ENCODE measurements around the gene MRE11.
"Not testable (repeated sequence)": the region's sequence is repeated elsewhere in the genome, so short reads cannot be mapped to it uniquely, and the experiment has no call there.

Gene MRE11

DNA sequence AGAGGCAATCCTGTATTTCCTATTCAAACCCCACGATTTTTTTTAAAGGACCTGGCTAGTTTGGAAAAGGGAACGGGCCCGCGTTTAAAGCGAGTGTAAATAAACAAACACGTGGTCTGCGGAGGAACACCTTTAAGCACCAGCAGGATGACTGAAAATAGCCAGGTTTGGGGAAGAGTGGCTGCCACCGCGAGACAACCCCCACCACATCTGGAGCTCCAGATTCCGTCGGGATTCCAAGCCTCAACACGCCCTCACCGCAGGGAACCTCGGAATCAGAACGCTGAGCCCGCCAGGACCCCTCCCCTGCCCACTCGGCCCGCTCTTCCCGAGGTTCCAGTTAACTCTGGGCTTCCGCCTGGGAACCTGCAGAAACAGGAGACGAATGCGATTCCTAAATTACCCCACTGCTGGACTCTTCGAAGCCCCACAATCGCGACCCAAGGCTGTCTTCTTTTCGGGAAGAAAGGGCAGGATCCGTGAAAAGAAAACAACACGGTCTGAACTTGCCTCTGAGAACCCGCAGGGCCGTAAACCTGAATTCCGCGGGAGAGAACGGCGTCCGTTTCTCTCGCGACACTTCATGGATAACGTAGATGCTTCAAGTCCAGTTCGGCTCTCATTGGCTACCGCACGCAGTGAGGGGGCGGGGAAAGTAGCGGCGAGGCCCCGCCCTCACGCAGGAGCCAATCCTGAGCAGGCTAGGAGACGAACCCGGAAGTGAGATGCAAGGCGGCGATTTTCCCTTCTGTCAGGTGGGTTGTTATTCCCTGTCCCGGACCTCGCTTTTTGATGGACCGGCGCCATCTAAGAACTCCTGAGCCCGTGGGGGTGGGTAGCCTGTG lies at the start of gene MRE11, which contains the start of gene ANKRD49:
Gene MRE11, minus strand, starts transcription at position 564 of the 845 bp plus-strand sequence. CDS start 1,043 bp downstream, outside the sequence.
Gene ANKRD49, plus strand, starts transcription at position 704 of the 845 bp plus-strand sequence. CDS start 2,710 bp downstream, outside the sequence.
- peak; percentile 95 to 97 for DNase-seq

DNA sequence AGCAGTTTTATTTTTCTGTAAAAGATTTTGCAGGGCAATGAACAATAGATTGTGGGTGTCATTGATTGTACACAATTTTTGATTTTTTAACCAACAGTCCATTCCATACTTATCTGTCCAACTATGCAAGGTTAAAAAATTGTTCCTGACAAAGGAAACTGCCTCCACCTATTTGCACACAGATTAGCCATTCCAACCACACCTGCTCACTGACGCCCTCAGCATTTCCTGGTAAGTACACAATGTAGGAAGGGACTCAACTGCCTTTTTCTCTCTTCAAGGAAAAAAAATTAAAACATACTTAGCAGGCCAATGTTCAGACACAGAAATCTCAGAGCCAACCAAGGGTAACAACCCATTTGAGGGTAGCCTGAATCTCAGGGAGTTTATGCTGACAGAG lies 45.8 kb upstream of the MRE11 start:
- DNase-seq, result no peak

DNA sequence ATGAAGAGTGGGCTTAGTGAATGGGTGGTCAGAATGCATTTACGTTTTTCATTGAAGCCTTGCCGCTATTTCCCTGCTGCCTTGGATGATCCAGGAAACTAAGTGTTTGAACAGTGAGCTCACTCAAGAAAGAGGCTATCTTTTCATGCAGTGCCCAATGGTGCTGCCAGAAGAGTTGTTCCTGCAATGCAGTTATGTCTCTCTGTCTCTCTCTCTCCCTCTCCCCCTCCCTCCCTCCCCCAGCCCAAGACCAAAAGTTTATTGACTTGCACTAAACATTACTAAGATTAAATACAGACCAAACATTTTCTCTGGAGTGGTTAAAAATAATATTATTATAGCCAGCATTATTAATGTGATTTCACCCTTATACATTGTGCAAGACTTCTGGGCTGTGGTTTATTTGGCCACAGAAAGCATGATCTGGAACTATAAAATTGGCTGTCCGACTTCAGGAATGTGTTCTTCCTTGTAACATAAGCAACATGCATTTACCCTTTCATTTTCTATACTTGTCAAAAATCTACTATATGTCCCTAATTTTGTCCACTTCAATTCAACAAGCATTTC lies 43.5 kb upstream of the MRE11 start:
- no peak for DNase-seq

DNA sequence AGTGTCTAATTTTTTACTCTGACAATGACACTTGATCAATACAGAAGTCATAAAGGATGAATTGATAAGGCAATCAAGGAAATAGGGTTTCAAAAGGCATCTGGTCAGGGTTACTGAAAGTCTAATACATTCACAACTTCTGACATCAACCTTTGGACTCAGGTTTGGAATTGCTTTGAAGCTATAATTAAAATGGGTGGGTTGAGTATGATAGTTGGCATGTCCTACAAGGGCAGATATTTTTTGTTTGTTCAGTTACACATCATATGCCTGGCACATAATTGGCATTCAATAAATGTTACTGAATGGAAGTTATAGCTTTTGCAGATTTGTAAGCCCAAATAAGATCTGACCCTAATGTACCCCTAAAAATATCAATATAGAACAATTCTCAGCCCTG lies 42.7 kb upstream of the MRE11 start:
- no peak for DNase-seq

DNA sequence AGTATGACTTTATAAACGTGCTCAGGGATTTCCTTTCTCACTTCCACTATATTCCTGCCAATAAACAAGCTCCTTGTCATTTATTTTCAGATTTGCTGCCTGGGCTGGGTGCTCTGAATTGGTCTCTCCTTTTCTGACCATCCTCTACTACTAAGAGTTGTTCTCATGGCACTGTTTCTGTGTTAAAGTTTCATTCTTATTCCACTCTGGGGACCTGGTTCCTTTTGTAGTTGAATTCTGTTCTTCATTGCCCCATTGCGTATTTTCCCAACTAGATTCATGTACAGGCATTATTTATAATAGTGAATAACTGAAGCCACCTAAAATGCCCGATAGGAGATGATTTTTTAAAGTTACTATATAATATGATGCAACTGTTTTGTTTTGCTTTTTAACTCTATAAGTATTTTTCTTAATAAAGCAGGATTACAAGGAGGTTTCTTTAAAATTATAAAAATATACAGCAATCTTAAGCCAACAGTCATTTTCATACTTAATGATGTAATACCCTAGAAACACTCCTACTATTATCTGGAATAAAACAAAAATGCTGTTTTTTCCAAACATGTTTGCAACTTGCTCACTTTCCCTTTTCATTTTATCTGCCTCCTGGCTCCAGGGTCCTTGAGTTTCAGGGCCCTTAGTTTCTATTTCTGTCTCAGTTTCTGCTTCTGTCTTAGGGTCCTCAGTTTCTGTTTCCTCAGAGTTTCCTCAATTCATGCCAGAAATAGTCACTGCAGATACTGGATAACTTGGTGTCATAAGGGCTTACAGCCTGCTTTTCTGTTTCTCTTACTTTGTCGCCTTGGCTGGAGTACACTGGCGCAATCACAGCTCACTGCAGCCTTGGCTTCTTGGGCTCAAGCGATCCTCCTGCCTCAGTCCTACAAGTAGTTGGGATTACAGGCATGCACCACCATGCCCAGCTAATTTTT lies 40.3 kb upstream of the MRE11 start:
- DNase-seq, result no peak

DNA sequence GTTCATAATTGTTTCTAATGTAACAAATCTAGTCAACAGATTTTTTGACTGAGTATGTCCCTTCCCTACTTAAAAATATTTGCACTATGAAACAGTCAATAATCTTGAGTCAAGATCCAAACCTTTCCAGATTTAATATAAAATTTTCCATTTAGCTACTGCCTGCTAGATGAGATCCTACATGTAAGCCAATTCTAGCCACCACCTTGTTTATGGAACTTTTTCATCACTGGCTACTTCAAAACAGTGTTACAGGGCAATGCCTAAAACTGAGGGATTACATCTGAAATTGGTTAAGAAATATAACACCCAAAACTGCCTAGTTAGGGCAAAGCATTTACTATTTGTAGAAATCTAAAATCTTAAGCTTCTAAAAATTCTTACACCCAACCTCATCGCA lies 39.6 kb upstream of the MRE11 start:
- no peak for DNase-seq

DNA sequence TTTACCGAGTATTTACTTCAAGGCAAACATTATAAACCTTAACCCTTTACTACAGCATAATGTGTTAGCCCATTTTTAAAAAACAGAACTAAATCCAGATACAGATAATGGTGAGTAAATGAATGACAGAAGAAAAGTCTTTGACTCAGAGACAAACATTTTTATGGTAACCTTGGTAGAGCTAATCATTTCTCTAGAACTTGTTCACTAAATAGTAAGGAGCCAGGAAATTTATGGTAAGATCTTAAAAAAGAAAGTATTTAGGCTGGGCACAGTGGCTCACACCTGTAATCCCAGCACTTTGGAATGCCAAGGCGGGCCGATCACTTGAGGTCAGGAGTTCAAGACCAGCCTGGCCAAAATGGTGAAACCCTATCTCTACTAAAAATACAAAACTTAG lies 38.6 kb upstream of the MRE11 start:
- no peak for DNase-seq

DNA sequence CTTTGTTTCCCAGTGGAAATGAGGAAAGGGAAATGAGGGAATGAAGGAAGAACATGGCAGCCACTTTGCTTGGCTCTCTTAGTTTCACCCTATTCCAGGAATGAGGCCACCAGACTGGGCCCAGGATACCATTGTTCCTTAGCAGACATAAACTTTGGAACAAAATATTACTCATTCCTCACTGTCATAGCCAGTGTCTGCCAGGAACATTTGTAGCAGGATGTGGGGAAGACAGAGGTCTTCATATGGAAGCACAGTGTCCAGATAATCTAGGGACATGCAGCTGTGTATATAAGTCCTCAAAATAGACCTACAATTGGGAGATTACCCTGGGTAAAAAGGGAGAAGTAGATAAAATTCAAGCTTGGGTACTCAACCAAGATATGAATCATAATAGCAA lies 34.9 kb upstream of the MRE11 start:
- no peak for DNase-seq

DNA sequence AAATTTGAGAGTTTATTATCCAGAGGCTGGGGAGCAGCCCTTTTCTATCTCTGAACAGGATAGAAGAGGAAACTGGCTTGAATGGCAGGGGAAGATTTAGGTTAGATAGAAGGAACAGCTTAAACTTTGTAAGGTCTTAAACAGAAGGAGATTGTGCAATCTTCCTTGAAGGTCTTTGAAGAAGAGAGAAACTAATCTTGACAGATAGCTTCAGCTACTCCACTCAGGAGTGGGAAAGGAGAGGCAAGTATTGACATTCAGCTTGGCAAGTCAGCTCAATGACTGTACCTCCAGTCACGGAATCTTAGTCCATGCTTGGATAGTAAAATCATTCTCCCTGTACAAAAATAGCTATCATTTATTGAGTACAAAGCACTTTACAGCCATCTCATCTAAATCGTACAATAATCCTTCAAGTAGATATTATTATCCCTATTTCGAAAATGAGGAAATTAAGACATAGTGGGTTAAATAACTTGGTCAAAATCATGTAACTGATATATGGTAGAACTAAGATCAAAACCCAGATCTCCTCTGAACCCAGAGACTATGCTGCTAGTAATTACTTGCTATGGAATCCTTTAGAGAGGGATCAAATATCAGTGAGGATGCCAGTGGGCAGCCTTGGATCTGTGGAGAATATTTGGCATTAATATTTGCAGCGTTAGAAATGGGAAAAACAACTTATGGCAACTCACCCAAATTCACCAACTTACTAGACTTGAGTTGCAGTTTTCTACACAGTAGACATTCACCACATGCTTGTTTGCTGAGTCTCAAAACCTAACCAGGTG lies 33.2 kb upstream of the MRE11 start:
- DNase-seq, result no peak

DNA sequence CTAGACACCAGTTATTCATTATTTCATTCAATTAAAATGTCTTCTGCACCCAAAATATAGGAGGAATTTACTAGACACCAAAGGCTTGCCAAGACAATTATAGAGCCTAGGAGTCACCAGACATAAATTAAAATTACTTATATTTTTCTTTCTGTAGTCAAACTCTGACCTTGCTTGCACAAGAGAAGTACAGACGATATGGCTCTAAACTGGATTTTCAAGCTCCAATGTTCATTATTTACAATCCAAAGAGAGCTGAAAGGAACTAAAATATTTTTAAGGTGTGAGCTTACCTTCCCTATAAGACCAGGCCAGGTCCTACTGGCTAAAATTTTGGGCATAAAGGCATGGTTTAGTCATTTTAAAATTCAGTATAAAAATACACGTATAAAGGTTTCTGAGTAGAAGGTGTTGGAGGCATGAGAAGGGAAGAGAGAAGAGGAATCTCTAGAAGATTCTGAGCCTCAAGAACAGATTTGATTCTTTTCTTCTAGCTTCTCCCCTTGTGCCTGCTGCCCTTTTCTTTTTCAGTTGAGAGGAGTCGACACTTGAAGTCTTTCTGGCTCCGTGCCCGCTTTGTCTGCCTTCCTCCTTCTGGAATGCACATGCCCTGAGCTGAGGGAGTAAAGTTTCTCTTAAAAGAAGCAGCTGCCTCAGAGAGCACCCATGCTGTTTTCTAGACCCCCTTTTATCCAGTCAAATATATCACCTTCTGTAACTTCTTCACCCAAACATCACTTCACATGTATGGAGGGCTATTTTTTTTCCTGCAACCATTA lies 32.1 kb upstream of the MRE11 start:
- DNase-seq, result no peak

DNA sequence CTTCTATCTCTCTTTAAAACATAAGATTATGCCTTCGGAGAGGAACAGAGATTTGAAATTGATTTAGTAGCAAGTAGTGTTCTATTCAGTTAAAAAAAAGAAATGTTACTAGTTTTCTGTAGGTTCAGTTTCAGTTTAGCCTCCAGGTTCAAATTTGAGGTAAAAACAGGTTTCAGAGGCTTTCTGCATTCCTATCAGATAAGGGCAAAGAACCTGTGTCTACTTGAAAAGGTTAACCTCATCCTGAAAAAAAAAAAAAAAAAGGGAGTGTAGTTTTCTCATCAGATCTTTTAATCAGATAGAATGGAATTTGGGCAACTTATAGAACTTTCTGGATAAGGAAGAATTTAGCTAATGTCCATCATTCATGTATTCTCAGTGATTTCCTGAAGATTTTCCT lies 30.7 kb upstream of the MRE11 start:
- no peak for DNase-seq

DNA sequence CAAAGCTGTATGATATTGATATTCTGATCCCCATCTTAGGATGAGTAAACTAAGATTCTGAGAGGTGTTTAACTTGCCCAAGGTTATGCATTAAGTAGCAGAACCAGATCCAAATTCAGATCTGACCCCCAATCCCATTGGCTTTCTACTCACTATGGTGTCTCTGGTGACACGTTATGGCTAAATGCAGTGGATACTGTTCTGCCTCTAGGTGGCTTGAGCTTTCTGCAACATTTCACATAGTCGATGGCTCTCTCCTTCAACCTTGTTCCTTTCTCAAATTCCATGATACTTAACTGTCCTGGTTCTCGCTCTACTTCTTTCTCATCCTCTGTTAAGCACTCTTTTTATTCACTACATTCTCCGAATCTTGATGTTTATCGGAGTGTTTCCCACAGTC lies 28.0 kb upstream of the MRE11 start:
- DNase-seq, result no peak

DNA sequence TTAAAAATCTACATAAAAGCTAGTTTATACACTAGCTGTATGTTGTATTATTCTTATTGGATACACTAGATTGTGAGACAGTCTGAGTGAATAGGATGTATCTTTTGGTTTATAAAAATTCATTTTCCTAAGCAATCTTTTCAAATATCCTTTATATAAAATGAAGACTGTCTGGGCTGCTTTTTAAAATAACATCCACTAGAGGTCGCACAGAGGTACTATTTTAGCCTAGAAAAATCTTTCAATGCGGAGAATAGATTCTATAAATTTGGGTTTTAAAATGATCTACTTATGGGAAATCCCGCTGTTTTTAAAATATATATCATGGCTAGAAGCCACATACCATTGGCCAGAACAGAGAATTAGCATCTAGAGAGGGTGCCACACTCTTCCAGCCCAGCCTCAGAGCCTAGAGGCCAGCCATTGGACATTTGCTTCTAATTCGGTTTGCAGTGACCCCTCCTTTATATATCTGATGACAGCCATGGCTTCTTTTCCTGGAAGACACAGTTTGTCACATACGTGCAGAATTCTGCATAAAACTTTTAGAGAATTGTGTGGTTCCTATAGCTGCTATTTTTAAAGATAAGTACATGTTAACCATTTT lies 25.9 kb upstream of the MRE11 start:
- DNase-seq, result no peak

DNA sequence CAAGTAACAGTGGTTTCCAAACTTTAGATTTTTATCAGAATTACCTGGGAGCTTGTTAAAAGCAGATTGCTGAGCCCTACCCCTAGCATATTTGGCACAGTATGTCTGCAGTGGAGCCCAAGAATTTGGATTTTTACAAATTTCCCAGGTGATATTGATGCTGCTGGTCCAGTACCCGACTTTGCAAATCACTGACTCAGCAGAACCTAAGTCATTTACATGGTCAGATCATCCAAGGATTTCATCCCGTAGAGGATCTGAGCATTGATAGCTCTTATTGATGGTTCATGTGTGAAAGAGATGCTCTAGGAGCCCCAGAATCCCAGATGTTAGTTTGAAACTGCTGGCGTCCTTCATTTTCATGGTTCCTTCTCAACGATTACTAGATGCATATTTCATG lies 24.7 kb upstream of the MRE11 start:
- DNase-seq, result no peak

DNA sequence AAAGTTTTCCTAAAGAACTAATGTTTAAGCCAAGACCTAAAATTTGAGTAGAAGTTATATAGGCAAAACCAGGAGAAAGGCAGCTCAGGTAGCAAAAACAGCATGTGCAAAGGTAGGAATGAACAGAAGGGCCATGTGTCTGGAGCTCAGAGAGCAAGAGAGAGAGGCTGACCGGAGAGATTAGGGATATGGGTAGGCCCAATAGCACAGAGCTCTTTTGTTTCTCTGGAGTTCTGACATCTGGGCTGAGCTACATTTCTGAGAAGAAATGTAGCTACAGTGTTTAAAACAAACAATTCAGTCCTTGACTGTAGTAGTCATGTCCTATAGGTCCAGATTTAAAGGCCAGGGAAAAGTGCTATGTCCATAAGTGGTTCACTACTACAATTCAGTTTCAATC lies 23.1 kb upstream of the MRE11 start:
- DNase-seq, result no peak

DNA sequence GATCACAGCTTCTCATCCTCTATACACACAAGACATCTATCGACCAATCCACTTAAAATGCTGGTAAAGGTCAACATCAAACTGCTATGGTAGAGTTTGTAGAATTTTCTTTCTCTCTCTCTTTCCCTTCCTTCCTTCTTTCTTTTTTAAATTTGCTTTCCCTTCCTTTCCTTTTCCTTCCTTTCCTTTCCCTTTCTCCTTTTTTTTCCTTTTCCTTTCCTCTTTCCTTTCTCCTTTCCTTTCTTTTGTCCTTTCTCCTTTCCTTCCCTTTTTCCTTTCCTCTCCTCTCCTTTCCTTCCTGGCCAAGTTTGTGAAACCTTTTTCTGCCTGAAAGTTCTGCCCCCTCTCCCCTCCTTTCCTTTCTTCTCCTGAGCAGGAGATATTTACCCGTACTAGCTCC lies 21.8 kb upstream of the MRE11 start:
- DNase-seq, result no peak

DNA sequence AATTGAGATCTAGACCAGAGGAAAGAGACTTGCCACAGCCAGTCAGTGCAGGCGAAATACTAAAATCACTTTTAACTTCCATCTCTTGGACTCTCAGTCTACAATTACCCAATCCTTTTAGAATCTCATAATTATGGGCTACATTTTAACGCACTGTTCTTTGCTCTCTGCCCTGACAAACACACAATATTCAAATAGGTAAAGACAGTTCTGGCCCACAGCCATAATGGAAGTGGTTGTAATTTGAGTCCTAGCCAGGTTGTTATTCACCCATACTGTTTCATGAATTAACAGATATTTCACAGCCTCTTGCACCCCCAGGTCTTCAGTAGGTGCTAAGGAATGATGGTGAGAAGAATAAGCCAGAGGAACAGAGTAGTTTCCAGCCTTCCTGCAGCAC lies 19.4 kb upstream of the MRE11 start:
- no peak for DNase-seq

DNA sequence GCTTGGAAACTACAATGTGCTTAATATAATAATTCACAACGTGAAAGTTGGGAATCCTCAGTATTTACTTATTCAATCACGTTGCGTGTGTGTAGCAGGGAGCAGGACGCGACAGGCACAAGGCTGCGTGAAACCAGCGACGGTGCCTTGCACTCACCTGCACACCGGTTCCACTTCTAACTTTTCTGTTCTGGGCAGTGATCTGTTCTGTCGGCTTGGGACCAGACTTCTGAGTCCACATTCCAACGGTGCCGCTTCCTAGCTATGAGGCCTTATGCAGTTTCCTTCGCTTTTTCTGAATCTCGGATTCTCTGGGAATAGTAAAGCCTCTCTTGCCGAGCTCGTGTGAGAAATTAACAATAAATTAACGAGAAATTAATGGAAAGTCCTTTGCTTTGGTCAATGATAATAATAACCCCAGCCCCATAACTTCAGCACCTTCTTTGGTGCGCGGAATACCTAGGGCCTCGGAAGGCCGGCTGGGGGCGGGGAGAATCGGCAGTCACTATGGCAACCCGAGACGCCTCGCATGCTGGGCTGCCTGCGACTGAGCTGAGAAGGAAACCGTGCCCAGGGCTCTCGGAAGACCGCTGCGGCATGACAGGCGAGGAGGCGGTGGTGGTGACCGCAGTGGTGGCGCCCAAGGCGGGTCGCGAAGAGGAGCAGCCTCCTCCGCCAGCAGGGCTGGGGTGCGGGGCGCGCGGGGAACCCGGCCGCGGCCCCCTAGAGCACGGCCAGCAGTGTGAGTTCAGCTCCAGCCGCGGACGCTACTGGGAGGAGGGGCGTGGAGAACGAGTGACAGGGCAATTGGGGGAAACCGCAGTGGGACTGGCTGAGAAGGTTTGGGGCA lies 18.5 kb upstream of the MRE11 start, which contains the start of gene C11orf97:
Gene C11orf97, plus strand, starts transcription at position 530 of the 850 bp plus-strand sequence. Its CDS starts 68 bp downstream, at position 598.
- DNase-seq, result peak in 1 of 2 experiments; percentile 30

DNA sequence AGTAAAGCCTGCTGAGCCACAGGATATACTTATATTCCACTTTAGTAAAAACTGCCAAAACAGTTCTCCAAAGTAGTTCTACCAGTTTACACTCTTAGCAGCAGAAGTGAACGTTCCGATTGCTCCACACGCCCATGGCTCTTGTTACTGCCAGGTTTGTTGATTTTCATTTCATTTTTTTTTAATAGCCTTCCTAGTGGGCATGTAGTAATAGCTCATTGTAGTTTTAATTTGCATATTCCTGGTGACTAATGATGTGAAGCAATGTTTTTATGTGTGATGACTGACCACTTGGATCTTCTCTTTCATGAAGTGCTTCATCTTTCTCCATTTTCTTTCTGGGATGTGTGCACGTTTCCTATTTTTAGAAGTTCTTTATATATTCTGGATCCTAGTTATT lies 13.8 kb upstream of the MRE11 start:
- DNase-seq, result no peak

DNA sequence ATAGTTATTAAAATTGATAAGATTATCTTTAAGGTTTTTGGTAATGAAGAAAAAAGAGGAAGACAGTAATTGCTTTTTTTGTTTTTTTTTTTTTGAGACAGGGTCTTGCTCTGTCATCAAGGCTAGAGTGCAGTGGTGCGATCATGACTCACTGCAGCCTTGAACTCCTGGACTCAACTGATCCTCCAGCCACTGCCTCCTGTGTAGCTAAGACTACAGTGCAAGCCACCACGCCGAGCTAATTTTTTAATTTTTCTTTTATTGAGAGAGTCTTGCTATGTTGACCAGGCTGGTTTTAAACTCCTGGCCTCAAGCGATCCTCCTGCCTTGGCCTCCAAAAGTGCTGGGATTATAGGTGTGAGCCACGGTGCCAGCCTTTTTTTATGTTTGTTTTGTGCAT lies 12.9 kb upstream of the MRE11 start:
- not testable (repeated sequence) for DNase-seq

Measured in SHP77 (cell line).